GM18498 (cell line): ENCODE results near the gene SHOC1.
A peak's percentile ranks its signal among the peaks of the same experiment; 100 is the strongest.
"Not testable (repeated sequence)": the region's sequence is repeated elsewhere in the genome, so short reads cannot be mapped to it uniquely, and the experiment has no call there.

Experiments used
- ATAC-seq: cut with Tn5 transposase; IDR thresholded peaks from one replicate; pipeline ENCODE4 v1.9.1; 2021; ENCODE audit warnings: mild to moderate bottlenecking, moderate library complexity; ENCODE audit not compliant: unreplicated experiment

Gene SHOC1

GRCh38 chr9:111805830-111806241 lies 11.1 kb upstream of the SHOC1 start:
- ATAC-seq = no peak

DNA sequence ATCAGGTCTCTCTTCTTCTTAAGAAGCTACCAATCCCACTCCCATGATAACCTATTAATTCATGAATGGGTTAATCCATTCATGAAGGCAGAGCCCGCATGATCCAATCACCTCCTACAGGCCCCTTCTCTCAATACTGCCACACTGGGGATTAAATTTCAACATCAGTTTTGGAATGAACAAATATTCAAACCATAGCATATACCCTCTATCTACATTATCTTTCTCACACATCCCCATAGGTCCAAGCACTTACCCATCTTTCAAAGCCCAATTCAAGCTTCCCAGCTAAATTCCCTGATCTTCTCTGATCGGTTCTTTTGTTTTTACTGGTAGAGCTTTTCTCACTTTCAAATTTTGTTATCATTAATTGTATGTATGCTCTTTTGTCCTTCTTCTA lies 10.5 kb upstream of the SHOC1 start:
- no peak for ATAC-seq

DNA sequence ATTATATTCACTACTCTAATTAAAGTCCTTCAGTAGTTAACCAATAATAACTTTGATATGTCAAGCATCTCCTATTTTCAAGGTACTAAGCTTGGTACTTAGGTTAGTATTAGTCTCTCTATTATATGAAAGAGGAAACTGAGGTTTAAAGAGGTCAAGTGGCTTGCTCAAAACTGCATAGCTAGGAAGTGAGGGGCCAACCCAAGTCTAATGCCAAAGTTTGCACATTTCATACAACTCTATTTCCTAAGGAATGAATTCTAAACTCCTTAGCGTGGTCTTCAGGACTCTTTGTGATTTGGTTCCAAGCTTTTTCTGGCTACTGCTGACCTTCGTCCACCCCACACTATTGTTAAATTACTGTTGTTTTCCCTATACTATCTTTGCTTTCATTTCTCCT lies 9.9 kb upstream of the SHOC1 start:
- no peak for ATAC-seq

GRCh38 chr9:111803924-111804323 lies 9.2 kb upstream of the SHOC1 start:
- ATAC-seq = peak; percentile 47

DNA sequence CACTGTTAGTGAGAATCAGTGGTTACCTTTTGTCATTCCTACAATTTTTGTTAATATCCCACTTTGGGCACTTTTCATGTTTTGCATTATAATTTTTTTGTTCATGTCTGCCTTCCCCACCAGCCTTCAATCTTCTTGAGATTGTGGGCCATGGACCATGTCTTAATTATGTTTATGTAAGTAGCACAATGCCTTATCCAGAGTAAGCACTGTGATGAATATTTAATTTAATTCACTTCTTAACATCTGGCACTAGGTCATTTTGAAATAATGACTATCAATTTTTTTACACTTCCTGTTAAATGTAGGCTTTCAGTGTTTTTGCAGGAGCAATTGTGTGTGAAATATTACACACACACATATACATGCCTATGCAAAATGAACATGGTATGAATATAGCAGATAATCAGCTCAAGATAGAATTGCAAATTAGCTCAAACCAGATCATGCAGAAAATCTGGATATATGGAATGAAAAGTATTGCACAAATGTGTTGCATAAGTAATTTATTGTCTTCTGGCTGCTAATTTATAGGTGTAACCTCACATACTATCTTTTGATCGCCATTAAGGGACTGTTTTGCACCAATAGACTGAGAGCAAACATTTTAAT lies 5.3 kb upstream of the SHOC1 start:
- no peak for ATAC-seq

GRCh38 chr9:111799506-111799905 lies 4.8 kb upstream of the SHOC1 start:
- ATAC-seq = no peak

DNA sequence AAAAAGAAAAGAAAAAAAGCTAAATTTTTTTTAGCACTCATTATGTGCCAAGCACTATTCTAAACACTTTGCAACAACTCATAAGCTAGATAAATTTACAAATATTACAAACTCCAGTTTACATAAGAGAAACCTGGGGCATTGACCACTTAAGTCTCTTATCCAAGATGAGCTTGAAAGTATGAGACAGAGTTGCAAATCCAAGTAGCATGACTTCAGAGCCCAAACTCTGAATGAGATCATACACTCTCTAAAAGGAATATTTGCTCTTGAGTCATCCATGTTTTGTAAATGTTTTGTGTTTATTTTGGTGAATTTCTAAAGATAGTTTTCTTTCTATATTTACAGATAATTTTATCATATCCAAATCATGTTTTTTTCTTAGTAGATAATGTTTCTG lies 4.0 kb upstream of the SHOC1 start:
- ATAC-seq = no peak

DNA sequence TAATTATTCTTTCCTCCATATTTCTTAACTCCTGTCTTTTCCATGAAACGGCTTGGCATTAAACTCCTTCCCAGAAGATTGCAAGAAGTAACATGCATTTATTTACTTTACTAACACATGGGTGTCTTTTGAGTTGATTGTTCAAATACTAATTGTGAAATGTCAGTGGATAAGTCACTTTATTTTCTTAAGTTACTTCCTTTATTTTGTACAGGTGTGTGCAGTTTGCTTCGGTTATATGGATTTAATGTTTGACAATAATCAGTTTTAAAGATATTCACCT lies 761 bp upstream of the SHOC1 start:
- no peak for ATAC-seq

DNA sequence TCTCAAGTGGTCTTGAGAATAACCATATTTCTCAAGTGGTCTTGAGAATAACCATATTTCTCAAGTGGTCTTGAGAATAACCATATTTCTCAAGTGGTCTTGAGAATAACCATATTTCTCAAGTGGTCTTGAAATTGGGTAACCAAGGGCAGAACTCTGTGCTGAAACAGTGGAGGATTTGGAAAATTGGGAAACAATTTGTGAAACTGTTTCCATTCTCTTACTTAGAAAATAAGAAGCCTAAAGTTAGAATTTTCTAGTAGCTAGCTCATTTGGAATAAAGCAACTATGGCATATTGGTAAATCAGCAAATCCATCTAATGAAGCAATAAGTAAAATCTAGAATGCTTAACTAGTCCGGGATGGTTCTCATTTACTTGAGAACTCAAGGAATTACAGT lies 2.9 kb downstream of the SHOC1 start:
- ATAC-seq = not testable (repeated sequence)

GRCh38 chr9:111789881-111790280 lies 4.9 kb downstream of the SHOC1 start:
- no peak for ATAC-seq

GRCh38 chr9:111783857-111784256 lies 10.9 kb downstream of the SHOC1 start:
- ATAC-seq = no peak

DNA sequence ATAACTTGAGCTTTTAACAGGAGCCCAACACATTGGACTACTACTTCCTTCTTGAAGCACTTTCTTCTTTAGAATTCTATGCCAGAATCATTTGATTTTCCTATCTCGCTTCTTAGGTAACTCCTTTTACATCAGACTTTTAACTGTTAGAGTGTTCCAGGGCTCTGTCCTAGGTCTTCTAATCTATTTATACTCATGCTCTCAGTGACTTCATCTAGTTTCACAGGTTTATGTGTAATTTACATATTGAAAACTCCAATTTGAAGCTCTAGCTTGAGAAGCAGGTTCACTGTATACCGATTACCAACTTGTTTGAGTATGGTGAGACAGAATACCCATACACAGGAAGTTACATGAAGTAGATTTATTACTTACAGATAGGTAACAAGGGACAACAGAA lies 11.3 kb downstream of the SHOC1 start:
- ATAC-seq = no peak

DNA sequence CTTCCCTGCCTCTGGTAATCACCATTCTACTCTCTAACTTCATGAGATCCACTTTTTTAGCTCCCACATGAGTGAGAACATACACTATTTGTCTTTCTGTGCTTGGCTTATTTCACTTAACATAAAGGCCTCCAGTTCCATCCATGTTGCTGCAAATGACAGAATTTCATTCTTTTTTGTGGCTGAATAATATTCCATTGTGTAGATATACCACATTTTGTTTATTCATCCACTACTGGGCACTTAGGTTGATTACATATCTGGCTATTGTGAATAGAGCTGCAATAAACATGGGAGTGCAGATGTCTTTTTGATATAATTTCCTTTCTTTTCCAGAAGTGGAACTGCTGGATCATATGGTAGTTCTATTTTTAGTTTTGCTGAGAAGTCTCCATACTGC lies 28.7 kb downstream of the SHOC1 start:
- no peak for ATAC-seq

GRCh38 chr9:111762556-111762955 lies 32.2 kb downstream of the SHOC1 start:
- no peak for ATAC-seq

GRCh38 chr9:111759762-111760639 lies 34.7 kb downstream of the SHOC1 start:
- ATAC-seq = peak; percentile 60

- no peak for ATAC-seq
Observed at GRCh38 chr9:111754800-111755199, 39.9 kb downstream of the SHOC1 start.

- no peak for ATAC-seq
Observed at GRCh38 chr9:111752455-111752854, 42.3 kb downstream of the SHOC1 start.
